ENCODE results near the gene RPL7A.

The RPL7A gene

GRCh38 chr9:133353548-133353947 lies 5.5 kb downstream of the RPL7A start:
- TF ChIP-seq MYC (IDR thresholded peaks at IDR 0.05; ENCODE audit: low read depth, low read length) (no peak), MAX (IDR thresholded peaks at IDR 0.05; ENCODE audit: low read depth, low read length) (no peak), POLR2A (IDR thresholded peaks at IDR 0.05; ENCODE audit: extremely low read depth, insufficient read length) (no peak)
- TF ChIP-seq, protein P1, sequence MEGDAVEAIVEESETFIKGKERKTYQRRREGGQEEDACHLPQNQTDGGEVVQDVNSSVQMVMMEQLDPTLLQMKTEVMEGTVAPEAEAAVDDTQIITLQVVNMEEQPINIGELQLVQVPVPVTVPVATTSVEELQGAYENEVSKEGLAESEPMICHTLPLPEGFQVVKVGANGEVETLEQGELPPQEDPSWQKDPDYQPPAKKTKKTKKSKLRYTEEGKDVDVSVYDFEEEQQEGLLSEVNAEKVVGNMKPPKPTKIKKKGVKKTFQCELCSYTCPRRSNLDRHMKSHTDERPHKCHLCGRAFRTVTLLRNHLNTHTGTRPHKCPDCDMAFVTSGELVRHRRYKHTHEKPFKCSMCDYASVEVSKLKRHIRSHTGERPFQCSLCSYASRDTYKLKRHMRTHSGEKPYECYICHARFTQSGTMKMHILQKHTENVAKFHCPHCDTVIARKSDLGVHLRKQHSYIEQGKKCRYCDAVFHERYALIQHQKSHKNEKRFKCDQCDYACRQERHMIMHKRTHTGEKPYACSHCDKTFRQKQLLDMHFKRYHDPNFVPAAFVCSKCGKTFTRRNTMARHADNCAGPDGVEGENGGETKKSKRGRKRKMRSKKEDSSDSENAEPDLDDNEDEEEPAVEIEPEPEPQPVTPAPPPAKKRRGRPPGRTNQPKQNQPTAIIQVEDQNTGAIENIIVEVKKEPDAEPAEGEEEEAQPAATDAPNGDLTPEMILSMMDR (IDR thresholded peaks at IDR 0.05; ENCODE audit: low read depth, low read length): no peak
- H3K4me3 ChIP-seq (ENCODE audit: low read depth, low read length): no peak overlapping the region
- peak; percentile 35 for DNase-seq (ENCODE audit: low read depth)

- peak; percentile 78 for DNase-seq (ENCODE audit: low read depth)
- H3K4me3 ChIP-seq (ENCODE audit: low read depth, low read length): peak overlapping the region; percentile 85
- peak; percentile 6; the same call in 1 of the 2 replicates for TF ChIP-seq MAX (IDR thresholded peaks at IDR 0.05; ENCODE audit: low read depth, low read length)
- no peak for TF ChIP-seq POLR2A (IDR thresholded peaks at IDR 0.05; ENCODE audit: extremely low read depth, insufficient read length)
Measured at GRCh38 chr9:133354766-133355165, 6.7 kb downstream of the RPL7A start.

GRCh38 chr9:133355881-133356357 lies 7.9 kb downstream of the RPL7A start:
- TF ChIP-seq MAX (IDR thresholded peaks at IDR 0.05; ENCODE audit: low read depth, low read length) (no peak), POLR2A (IDR thresholded peaks at IDR 0.05; ENCODE audit: extremely low read depth, insufficient read length) (no peak), MYC (IDR thresholded peaks at IDR 0.05; ENCODE audit: low read depth, low read length) (no peak)
- TF ChIP-seq, protein P1 (IDR thresholded peaks at IDR 0.05; ENCODE audit: low read depth, low read length): no peak
- peak overlapping the region; percentile 85 for H3K4me3 ChIP-seq (ENCODE audit: low read depth, low read length)
- peak; percentile 47 for DNase-seq (ENCODE audit: low read depth)

GRCh38 chr9:133356391-133357091 lies 8.5 kb downstream of the RPL7A start, which contains the start of the genes SURF1 and SURF2:
SURF1 (minus strand) TSS chr9:133356487; CDS start chr9:133356453, 34 bp downstream.
SURF2 (plus strand) TSS chr9:133356550; CDS start chr9:133356593, 43 bp downstream.
- peak within 1 kb of the TSS; percentile 85 for H3K4me3 ChIP-seq (ENCODE audit: low read depth, low read length)
- peak; percentile 88 for DNase-seq (ENCODE audit: low read depth)
- peak; percentile 72 for TF ChIP-seq POLR2A (IDR thresholded peaks at IDR 0.05; ENCODE audit: extremely low read depth, insufficient read length)
- TF ChIP-seq MYC (IDR thresholded peaks at IDR 0.05; ENCODE audit: low read depth, low read length): no peak; the same call in 1 of the 2 replicates

DNA sequence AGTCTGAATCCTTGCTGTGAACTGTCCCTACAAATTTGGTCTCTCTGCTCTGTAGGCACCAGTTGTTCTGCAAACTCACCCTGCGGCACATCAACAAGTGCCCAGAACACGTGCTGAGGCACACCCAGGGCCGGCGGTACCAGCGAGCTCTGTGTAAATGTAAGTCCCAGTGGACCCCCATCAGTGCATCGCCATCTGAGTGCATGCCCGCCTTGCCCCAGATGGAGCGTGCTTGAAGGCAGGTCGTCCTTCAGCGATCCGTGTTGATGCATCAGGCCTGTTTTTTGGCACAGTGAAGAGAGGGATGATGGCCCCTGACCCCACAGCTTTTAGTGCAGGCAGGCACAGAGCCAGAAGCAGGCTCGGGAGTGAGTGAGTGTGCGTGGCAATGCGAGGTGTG lies 9.6 kb downstream of the RPL7A start:
- H3K4me3 ChIP-seq (ENCODE audit: low read depth, low read length): peak overlapping the region; percentile 59
- no peak for DNase-seq (ENCODE audit: low read depth)
- no peak for TF ChIP-seq MYC (IDR thresholded peaks at IDR 0.05; ENCODE audit: low read depth, low read length)
- no peak for TF ChIP-seq POLR2A (IDR thresholded peaks at IDR 0.05; ENCODE audit: extremely low read depth, insufficient read length)
- TF ChIP-seq MAX (IDR thresholded peaks at IDR 0.05; ENCODE audit: low read depth, low read length): no peak

DNA sequence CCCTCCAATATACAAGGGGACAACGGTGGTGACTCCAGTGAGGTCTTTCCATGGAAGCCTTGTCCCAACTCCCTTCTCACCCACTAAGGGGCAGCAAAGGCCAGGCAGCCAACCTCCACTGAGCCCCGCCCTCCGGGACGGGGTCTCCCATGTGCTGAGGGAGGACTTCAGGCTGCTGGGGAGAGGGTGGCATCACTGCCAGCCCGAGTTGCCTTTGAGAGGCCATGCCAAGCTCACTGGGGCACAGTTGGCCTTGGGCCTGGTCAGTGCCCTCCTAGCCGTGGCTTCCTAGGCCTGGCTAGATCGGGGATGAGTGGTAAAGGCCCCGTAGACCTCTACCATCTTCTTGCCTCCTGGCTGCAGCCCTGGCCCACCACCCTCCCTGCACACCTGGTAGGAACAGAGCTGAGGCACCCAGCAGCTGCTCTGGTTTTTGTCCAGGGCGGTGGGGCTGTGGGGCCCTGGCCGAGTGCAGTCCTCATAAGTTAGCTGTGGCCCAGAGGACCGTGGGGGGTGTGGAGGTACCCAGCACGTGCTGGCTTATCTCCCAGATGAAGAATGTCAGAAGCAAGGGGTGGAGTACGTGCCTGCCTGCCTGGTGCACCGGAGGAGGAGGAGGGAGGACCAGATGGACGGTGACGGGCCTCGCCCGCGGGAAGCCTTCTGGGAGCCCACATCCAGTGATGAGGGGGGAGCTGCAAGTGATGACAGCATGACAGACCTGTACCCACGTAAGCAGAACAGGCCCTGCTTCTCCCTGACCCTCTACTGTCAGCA lies 11.6 kb downstream of the RPL7A start:
- TF ChIP-seq, protein P1 (IDR thresholded peaks at IDR 0.05; ENCODE audit: low read depth, low read length): peak; percentile 36
- no peak for TF ChIP-seq MYC (IDR thresholded peaks at IDR 0.05; ENCODE audit: low read depth, low read length)
- no peak overlapping the region for H3K4me3 ChIP-seq (ENCODE audit: low read depth, low read length)
- DNase-seq (ENCODE audit: low read depth): peak; percentile 57
